ENCODE results near the gene CAST. TPM values are rescaled to one million over a fixed set of nuclear protein-coding genes. Genes with fewer than 3 reads are reported as not detected.

Gene CAST
- total and polyA plus RNA-seq, 4 donors, result 101 to 307 (median 212) TPM

GRCh38 chr5:96649681-96650540 is 12.3 kb upstream of the CAST start:
- intact Hi-C loops (cut with DNase I), result no loop called here
- Histone ChIP-seq H3K36me3 (ENCODE audit: control insufficient read depth in 1 of 2, insufficient read depth in 2 of 2, low read length in 1 of 2) (no peaks in the 10 kb centered on the region), H3K4me3 (ENCODE audit: low read length in 2 of 2) (no peak overlapping the region), H3K9me3 (ENCODE audit: control insufficient read depth, low read length) (no peaks in the 10 kb centered on the region), H3K27me3 (ENCODE audit: control insufficient read depth in 1 of 2, insufficient read depth in 2 of 2, low read length in 1 of 2) (no peaks in the 10 kb centered on the region), H3K27ac (ENCODE audit: low read depth in 1 of 2, low read length in 2 of 2) (no peak overlapping the region), H3K4me1 (ENCODE audit: control insufficient read depth in 1 of 2, insufficient read depth in 2 of 2, low read length in 2 of 2) (no peaks in the 10 kb centered on the region)
- DNase-seq, result no peak
- ATAC-seq (ENCODE audit: low FRiP score), result no peak
- 90 to 94% methylated on average over 5 of the region's 5 CpGs for WGBS, 2 donors

GRCh38 chr5:96651047-96651446 is 11.1 kb upstream of the CAST start:
- WGBS, 2 donors, result 72 to 73% methylated on average over 5 of the region's 5 CpGs
- no peak overlapping the region for H3K4me3 ChIP-seq (ENCODE audit: low read length in 2 of 2)
- ATAC-seq (ENCODE audit: low FRiP score), result no peak
- no peaks in the 10 kb centered on the region for H3K27me3 ChIP-seq (ENCODE audit: control insufficient read depth in 1 of 2, insufficient read depth in 2 of 2, low read length in 1 of 2)
- no peak for DNase-seq
- H3K9me3 ChIP-seq (ENCODE audit: control insufficient read depth, low read length), result no peaks in the 10 kb centered on the region
- H3K36me3 ChIP-seq (ENCODE audit: control insufficient read depth in 1 of 2, insufficient read depth in 2 of 2, low read length in 1 of 2), result no peaks in the 10 kb centered on the region
- H3K4me1 ChIP-seq (ENCODE audit: control insufficient read depth in 1 of 2, insufficient read depth in 2 of 2, low read length in 2 of 2), result no peaks in the 10 kb centered on the region
- intact Hi-C loops (cut with DNase I), result no loop called here
- H3K27ac ChIP-seq (ENCODE audit: low read depth in 1 of 2, low read length in 2 of 2), result no peak overlapping the region

GRCh38 chr5:96651948-96652753 is 10.0 kb upstream of the CAST start:
- Histone ChIP-seq H3K9me3 (ENCODE audit: control insufficient read depth, low read length) (no peaks in the 10 kb centered on the region), H3K27me3 (ENCODE audit: control insufficient read depth in 1 of 2, insufficient read depth in 2 of 2, low read length in 1 of 2) (no peaks in the 10 kb centered on the region), H3K27ac (ENCODE audit: low read depth in 1 of 2, low read length in 2 of 2) (no peak overlapping the region), H3K4me3 (ENCODE audit: low read length in 2 of 2) (no peak overlapping the region), H3K4me1 (ENCODE audit: control insufficient read depth in 1 of 2, insufficient read depth in 2 of 2, low read length in 2 of 2) (no peaks in the 10 kb centered on the region), H3K36me3 (ENCODE audit: control insufficient read depth in 1 of 2, insufficient read depth in 2 of 2, low read length in 1 of 2) (no peaks in the 10 kb centered on the region)
- intact Hi-C loops (cut with DNase I), result no loop called here
- ATAC-seq (ENCODE audit: low FRiP score) (no peak), DNase-seq (no peak)
- WGBS, 2 donors, result 69 to 71% methylated on average over 4 of the region's 4 CpGs

GRCh38 chr5:96652769-96653454 is 9.3 kb upstream of the CAST start:
- Histone ChIP-seq H3K4me1 (ENCODE audit: control insufficient read depth in 1 of 2, insufficient read depth in 2 of 2, low read length in 2 of 2) (no peaks in the 10 kb centered on the region), H3K4me3 (ENCODE audit: low read length in 2 of 2) (no peak overlapping the region), H3K36me3 (ENCODE audit: control insufficient read depth in 1 of 2, insufficient read depth in 2 of 2, low read length in 1 of 2) (no peaks in the 10 kb centered on the region), H3K9me3 (ENCODE audit: control insufficient read depth, low read length) (no peaks in the 10 kb centered on the region), H3K27ac (ENCODE audit: low read depth in 1 of 2, low read length in 2 of 2) (no peak overlapping the region), H3K27me3 (ENCODE audit: control insufficient read depth in 1 of 2, insufficient read depth in 2 of 2, low read length in 1 of 2) (no peaks in the 10 kb centered on the region)
- 48 to 64% methylated on average over 1 of the region's 1 CpG for WGBS, 2 donors
- no peak for ATAC-seq (ENCODE audit: low FRiP score)
- DNase-seq, result no peak
- intact Hi-C loops (cut with DNase I), result no loop called here

GRCh38 chr5:96654209-96654608 is 8.0 kb upstream of the CAST start:
- ATAC-seq (ENCODE audit: low FRiP score) (no peak), DNase-seq (no peak)
- Histone ChIP-seq H3K9me3 (ENCODE audit: control insufficient read depth, low read length) (no peaks in the 10 kb centered on the region), H3K4me3 (ENCODE audit: low read length in 2 of 2) (no peak overlapping the region), H3K27ac (ENCODE audit: low read depth in 1 of 2, low read length in 2 of 2) (no peak overlapping the region), H3K36me3 (ENCODE audit: control insufficient read depth in 1 of 2, insufficient read depth in 2 of 2, low read length in 1 of 2) (no peaks in the 10 kb centered on the region), H3K27me3 (ENCODE audit: control insufficient read depth in 1 of 2, insufficient read depth in 2 of 2, low read length in 1 of 2) (no peaks in the 10 kb centered on the region), H3K4me1 (ENCODE audit: control insufficient read depth in 1 of 2, insufficient read depth in 2 of 2, low read length in 2 of 2) (no peaks in the 10 kb centered on the region)
- 89 to 91% methylated on average over 4 of the region's 4 CpGs for WGBS, 2 donors
- intact Hi-C loops (cut with DNase I), result no loop called here

GRCh38 chr5:96655085-96655484 is 7.1 kb upstream of the CAST start:
- intact Hi-C loops (cut with DNase I), result no loop called here
- ATAC-seq (ENCODE audit: low FRiP score) (no peak), DNase-seq (no peak)
- Histone ChIP-seq H3K4me1 (ENCODE audit: control insufficient read depth in 1 of 2, insufficient read depth in 2 of 2, low read length in 2 of 2) (no peaks in the 10 kb centered on the region), H3K36me3 (ENCODE audit: control insufficient read depth in 1 of 2, insufficient read depth in 2 of 2, low read length in 1 of 2) (no peaks in the 10 kb centered on the region), H3K9me3 (ENCODE audit: control insufficient read depth, low read length) (no peaks in the 10 kb centered on the region), H3K27ac (ENCODE audit: low read depth in 1 of 2, low read length in 2 of 2) (no peak overlapping the region), H3K4me3 (ENCODE audit: low read length in 2 of 2) (no peak overlapping the region), H3K27me3 (ENCODE audit: control insufficient read depth in 1 of 2, insufficient read depth in 2 of 2, low read length in 1 of 2) (no peaks in the 10 kb centered on the region)
- 71 to 86% methylated on average over 3 of the region's 3 CpGs for WGBS, 2 donors

- intact Hi-C loops (cut with DNase I), result no loop called here
- H3K9me3 ChIP-seq (ENCODE audit: control insufficient read depth, low read length), result no peaks in the 10 kb centered on the region
- H3K36me3 ChIP-seq (ENCODE audit: control insufficient read depth in 1 of 2, insufficient read depth in 2 of 2, low read length in 1 of 2), result no peaks in the 10 kb centered on the region
- H3K4me1 ChIP-seq (ENCODE audit: control insufficient read depth in 1 of 2, insufficient read depth in 2 of 2, low read length in 2 of 2), result no peaks in the 10 kb centered on the region
- ATAC-seq (ENCODE audit: low FRiP score) (no peak), DNase-seq (no peak)
- no peak overlapping the region for H3K27ac ChIP-seq (ENCODE audit: low read depth in 1 of 2, low read length in 2 of 2)
- 12 to 16% methylated on average over 1 of the region's 1 CpG for WGBS, 2 donors
- H3K27me3 ChIP-seq (ENCODE audit: control insufficient read depth in 1 of 2, insufficient read depth in 2 of 2, low read length in 1 of 2), result no peaks in the 10 kb centered on the region
- H3K4me3 ChIP-seq (ENCODE audit: low read length in 2 of 2), result no peak overlapping the region
Observed at GRCh38 chr5:96655506-96655905, 6.7 kb upstream of the CAST start.

- no peaks in the 10 kb centered on the region for H3K9me3 ChIP-seq (ENCODE audit: control insufficient read depth, low read length)
- intact Hi-C loops (cut with DNase I), result no loop called here
- no peaks in the 10 kb centered on the region for H3K36me3 ChIP-seq (ENCODE audit: control insufficient read depth in 1 of 2, insufficient read depth in 2 of 2, low read length in 1 of 2)
- WGBS, 2 donors, result 59 to 70% methylated on average over 3 of the region's 3 CpGs
- H3K27me3 ChIP-seq (ENCODE audit: control insufficient read depth in 1 of 2, insufficient read depth in 2 of 2, low read length in 1 of 2), result no peaks in the 10 kb centered on the region
- ATAC-seq (ENCODE audit: low FRiP score), result no peak
- H3K4me3 ChIP-seq (ENCODE audit: low read length in 2 of 2), result no peak overlapping the region
- no peaks in the 10 kb centered on the region for H3K4me1 ChIP-seq (ENCODE audit: control insufficient read depth in 1 of 2, insufficient read depth in 2 of 2, low read length in 2 of 2)
- H3K27ac ChIP-seq (ENCODE audit: low read depth in 1 of 2, low read length in 2 of 2), result no peak overlapping the region
- no peak for DNase-seq
Observed at GRCh38 chr5:96657068-96657467, 5.1 kb upstream of the CAST start.

All from aorta (tissue), 5 donors.